Left colon (tissue), 2 donors: ENCODE measurements around the gene FAM114A1. TPM values are rescaled to one million over a fixed set of nuclear protein-coding genes. Genes with fewer than 3 reads are reported as not detected.
A peak's percentile ranks its signal among the peaks of the same experiment; 100 is the strongest.

Experiments
- ATAC-seq: fragments of 200-7000 bp; cut with Tn5 transposase; one replicate; pipeline ENCODE4 v1.9.1; 2020; ENCODE audit warnings: mild to moderate bottlenecking, moderate library complexity
- DNase-seq, 2 donors: peaks; one replicate each; pipeline ENCODE4 v3.0.0-alpha.2; 2020
- intact Hi-C, 2 donors: fragments of 100-400 bp; cut with DNase I in 1 of 2; cut with micrococcal nuclease in 1 of 2; formaldehyde crosslinking; loops; one replicate each; pipeline versions ENCODE4 v1.11.2 to v1.14.0; 2022; cut with DNase I, micrococcal nuclease
- total RNA-seq, 2 donors: library from RNA; stranded (reverse); fragmentation: NEBNext Ultra II Directional; extraction: Animal tissue kit (Norgen Biotek cat#: 25700); gene quantifications; one replicate each; pipeline ENCODE4 v1.2.1, GENCODE V29; 2021
- donor health status: DM: no; HTN: no; CAD: no.
- donor health status: DM: yes; HTN: yes; CAD: no.

The FAM114A1 gene
- total RNA-seq, 2 donors from 2014 or later, result 73.3 to 77.2 TPM

GRCh38 chr4:38856524-38857337, 10.9 kb upstream of the FAM114A1 start, which contains the start of gene TLR6:
Gene TLR6 (minus strand): TSS chr4:38856817. CDS start chr4:38829473, 27,344 bp downstream.
- peak; percentile 75 for ATAC-seq
- intact Hi-C loops, result loop anchor here in 1 of 2 donors (5.0 kb wide), 1 partner anchor 99 kb away; no protein-coding TSS in a partner anchor
- peak in 1 of 2 donors; percentile 75 for DNase-seq

- peak; percentile 74 for ATAC-seq
- intact Hi-C loops, result loop anchor here in 1 of 2 donors (5.0 kb wide), 1 partner anchor 100 kb away; no protein-coding TSS in a partner anchor
- DNase-seq, result no peak
Observed at GRCh38 chr4:38857354-38858096, 10.1 kb upstream of the FAM114A1 start.

- no peak for DNase-seq
- intact Hi-C loops, result loop anchor here in 1 of 2 donors (5.0 kb wide), 1 partner anchor 101 kb away; no protein-coding TSS in a partner anchor
- ATAC-seq, result no peak
Observed at GRCh38 chr4:38858097-38858420, 9.5 kb upstream of the FAM114A1 start.

- DNase-seq (no peak), ATAC-seq (no peak)
- intact Hi-C loops, result loop anchor here in 1 of 2 donors (5.0 kb wide), 1 partner anchor 102 kb away; no protein-coding TSS in a partner anchor
Observed at GRCh38 chr4:38859501-38859900, 8.1 kb upstream of the FAM114A1 start.

- DNase-seq (peak; percentile 41 to 60), ATAC-seq (no peak)
- intact Hi-C loops, result no loop called here
Observed at GRCh38 chr4:38860788-38861424, 6.7 kb upstream of the FAM114A1 start.

- DNase-seq (no peak), ATAC-seq (no peak)
- intact Hi-C loops, result no loop called here
Observed at GRCh38 chr4:38861791-38862190, 5.8 kb upstream of the FAM114A1 start.

- DNase-seq, result peak; percentile 49 to 68
- intact Hi-C loops, result no loop called here
- ATAC-seq, result peak; percentile 65
Observed at GRCh38 chr4:38865445-38865844, 2.2 kb upstream of the FAM114A1 start.

GRCh38 chr4:38866973-38867477, 581 bp upstream of the FAM114A1 start:
- DNase-seq (no peak), ATAC-seq (no peak)
- intact Hi-C loops, result no loop called here

GRCh38 chr4:38868059-38868960, 704 bp downstream of the FAM114A1 start:
- DNase-seq (peak; percentile 61 to 63), ATAC-seq (peak; percentile 50)
- intact Hi-C loops, result no loop called here

GRCh38 chr4:38869511-38869910, 1.9 kb downstream of the FAM114A1 start:
- ATAC-seq (no peak), DNase-seq (no peak)
- intact Hi-C loops, result no loop called here

- DNase-seq (no peak), ATAC-seq (no peak)
- intact Hi-C loops, result no loop called here
Observed at GRCh38 chr4:38870098-38870808, 2.6 kb downstream of the FAM114A1 start.

GRCh38 chr4:38871593-38871992, 4.0 kb downstream of the FAM114A1 start:
- DNase-seq (no peak), ATAC-seq (no peak)
- intact Hi-C loops, result no loop called here

- ATAC-seq (peak; percentile 69), DNase-seq (peak; percentile 30 to 46)
- intact Hi-C loops, result no loop called here
Observed at GRCh38 chr4:38872620-38873019, 5.0 kb downstream of the FAM114A1 start.

- no peak for DNase-seq
- peak; percentile 21 for ATAC-seq
- intact Hi-C loops, result no loop called here
Observed at GRCh38 chr4:38873290-38873944, 5.8 kb downstream of the FAM114A1 start.

- ATAC-seq (no peak), DNase-seq (no peak)
- intact Hi-C loops, result no loop called here
Observed at GRCh38 chr4:38876636-38877035, 9.0 kb downstream of the FAM114A1 start.

- DNase-seq (no peak), ATAC-seq (no peak)
- intact Hi-C loops, result no loop called here
Observed at GRCh38 chr4:38884254-38884653, 16.6 kb downstream of the FAM114A1 start.

GRCh38 chr4:38889143-38889542, 21.5 kb downstream of the FAM114A1 start:
- ATAC-seq (no peak), DNase-seq (no peak)
- intact Hi-C loops, result no loop called here
